ENCODE data around the gene CCNL2. TPM values are rescaled to one million over a fixed set of nuclear protein-coding genes. Genes with fewer than 3 reads are reported as not detected.

The CCNL2 gene
- total and polyA plus RNA-seq, 2 of the 13 experiments (the other 11 are each of a cell fraction or from before 2014, with no cell fraction given) = 105 to 340 TPM

DNA sequence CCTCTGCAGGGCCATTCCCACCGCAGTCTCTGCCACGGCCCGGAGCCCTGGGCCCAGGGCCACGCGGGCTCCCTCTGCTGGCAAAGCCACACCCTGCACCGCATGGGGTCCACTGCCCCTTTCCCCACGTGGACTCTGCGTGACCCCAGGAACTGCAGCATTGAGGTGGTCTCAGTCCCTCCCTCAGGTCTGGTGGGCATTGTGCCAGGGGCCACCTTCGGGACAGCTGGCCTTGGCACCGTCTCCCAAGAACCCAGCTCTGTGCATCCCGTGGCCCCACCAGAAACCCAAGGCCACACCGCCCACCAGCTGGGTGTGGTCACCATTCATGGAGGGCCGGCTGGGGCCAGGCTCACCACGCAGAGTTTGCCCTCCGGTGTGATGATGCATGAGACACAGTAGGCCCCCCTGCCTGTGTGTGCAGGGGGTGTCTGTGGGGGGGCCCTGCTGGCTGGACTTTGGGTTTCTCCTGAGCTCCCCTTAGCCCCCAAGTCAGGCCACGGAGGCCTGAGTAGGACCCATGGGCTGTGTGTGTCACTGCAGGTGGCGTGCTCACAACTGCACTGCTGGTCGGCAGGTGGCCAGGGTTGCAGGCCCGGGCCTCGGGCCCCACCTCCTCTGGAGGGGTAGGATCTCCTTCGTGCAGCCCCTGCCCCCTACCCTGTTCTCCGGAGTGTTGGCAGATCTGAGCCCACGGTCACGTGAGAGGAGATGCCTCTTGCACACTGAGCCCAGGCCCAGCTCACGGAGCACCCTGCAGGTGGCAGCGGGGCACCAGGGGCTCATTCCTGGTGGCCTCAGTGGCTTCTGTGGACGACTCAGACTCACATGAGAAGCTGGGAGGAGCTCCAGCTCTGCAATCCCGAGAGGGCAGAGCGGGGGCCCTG is 42.1 kb upstream of the CCNL2 start (continued):
- TF ChIP-seq, protein P1, sequence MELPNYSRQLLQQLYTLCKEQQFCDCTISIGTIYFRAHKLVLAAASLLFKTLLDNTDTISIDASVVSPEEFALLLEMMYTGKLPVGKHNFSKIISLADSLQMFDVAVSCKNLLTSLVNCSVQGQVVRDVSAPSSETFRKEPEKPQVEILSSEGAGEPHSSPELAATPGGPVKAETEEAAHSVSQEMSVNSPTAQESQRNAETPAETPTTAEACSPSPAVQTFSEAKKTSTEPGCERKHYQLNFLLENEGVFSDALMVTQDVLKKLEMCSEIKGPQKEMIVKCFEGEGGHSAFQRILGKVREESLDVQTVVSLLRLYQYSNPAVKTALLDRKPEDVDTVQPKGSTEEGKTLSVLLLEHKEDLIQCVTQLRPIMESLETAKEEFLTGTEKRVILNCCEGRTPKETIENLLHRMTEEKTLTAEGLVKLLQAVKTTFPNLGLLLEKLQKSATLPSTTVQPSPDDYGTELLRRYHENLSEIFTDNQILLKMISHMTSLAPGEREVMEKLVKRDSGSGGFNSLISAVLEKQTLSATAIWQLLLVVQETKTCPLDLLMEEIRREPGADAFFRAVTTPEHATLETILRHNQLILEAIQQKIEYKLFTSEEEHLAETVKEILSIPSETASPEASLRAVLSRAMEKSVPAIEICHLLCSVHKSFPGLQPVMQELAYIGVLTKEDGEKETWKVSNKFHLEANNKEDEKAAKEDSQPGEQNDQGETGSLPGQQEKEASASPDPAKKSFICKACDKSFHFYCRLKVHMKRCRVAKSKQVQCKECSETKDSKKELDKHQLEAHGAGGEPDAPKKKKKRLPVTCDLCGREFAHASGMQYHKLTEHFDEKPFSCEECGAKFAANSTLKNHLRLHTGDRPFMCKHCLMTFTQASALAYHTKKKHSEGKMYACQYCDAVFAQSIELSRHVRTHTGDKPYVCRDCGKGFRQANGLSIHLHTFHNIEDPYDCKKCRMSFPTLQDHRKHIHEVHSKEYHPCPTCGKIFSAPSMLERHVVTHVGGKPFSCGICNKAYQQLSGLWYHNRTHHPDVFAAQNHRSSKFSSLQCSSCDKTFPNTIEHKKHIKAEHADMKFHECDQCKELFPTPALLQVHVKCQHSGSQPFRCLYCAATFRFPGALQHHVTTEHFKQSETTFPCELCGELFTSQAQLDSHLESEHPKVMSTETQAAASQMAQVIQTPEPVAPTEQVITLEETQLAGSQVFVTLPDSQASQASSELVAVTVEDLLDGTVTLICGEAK (IDR thresholded peaks at IDR 0.05) = no peak
- TF ChIP-seq, protein P1 (CRISPR knock-in tag; IDR thresholded peaks at IDR 0.05) = no peak
- no peak for TF ChIP-seq ONECUT2 (CRISPR knock-in tag; IDR thresholded peaks at IDR 0.05)
- TF ChIP-seq MTF2 (CRISPR knock-in tag; IDR thresholded peaks at IDR 0.05; ENCODE audit: borderline replicate concordance) = no peak
- TF ChIP-seq KAT8 (CRISPR knock-in tag; IDR thresholded peaks at IDR 0.05) = peak; percentile 22; the same call in 1 of the 2 replicates
- TF ChIP-seq, protein P2, sequence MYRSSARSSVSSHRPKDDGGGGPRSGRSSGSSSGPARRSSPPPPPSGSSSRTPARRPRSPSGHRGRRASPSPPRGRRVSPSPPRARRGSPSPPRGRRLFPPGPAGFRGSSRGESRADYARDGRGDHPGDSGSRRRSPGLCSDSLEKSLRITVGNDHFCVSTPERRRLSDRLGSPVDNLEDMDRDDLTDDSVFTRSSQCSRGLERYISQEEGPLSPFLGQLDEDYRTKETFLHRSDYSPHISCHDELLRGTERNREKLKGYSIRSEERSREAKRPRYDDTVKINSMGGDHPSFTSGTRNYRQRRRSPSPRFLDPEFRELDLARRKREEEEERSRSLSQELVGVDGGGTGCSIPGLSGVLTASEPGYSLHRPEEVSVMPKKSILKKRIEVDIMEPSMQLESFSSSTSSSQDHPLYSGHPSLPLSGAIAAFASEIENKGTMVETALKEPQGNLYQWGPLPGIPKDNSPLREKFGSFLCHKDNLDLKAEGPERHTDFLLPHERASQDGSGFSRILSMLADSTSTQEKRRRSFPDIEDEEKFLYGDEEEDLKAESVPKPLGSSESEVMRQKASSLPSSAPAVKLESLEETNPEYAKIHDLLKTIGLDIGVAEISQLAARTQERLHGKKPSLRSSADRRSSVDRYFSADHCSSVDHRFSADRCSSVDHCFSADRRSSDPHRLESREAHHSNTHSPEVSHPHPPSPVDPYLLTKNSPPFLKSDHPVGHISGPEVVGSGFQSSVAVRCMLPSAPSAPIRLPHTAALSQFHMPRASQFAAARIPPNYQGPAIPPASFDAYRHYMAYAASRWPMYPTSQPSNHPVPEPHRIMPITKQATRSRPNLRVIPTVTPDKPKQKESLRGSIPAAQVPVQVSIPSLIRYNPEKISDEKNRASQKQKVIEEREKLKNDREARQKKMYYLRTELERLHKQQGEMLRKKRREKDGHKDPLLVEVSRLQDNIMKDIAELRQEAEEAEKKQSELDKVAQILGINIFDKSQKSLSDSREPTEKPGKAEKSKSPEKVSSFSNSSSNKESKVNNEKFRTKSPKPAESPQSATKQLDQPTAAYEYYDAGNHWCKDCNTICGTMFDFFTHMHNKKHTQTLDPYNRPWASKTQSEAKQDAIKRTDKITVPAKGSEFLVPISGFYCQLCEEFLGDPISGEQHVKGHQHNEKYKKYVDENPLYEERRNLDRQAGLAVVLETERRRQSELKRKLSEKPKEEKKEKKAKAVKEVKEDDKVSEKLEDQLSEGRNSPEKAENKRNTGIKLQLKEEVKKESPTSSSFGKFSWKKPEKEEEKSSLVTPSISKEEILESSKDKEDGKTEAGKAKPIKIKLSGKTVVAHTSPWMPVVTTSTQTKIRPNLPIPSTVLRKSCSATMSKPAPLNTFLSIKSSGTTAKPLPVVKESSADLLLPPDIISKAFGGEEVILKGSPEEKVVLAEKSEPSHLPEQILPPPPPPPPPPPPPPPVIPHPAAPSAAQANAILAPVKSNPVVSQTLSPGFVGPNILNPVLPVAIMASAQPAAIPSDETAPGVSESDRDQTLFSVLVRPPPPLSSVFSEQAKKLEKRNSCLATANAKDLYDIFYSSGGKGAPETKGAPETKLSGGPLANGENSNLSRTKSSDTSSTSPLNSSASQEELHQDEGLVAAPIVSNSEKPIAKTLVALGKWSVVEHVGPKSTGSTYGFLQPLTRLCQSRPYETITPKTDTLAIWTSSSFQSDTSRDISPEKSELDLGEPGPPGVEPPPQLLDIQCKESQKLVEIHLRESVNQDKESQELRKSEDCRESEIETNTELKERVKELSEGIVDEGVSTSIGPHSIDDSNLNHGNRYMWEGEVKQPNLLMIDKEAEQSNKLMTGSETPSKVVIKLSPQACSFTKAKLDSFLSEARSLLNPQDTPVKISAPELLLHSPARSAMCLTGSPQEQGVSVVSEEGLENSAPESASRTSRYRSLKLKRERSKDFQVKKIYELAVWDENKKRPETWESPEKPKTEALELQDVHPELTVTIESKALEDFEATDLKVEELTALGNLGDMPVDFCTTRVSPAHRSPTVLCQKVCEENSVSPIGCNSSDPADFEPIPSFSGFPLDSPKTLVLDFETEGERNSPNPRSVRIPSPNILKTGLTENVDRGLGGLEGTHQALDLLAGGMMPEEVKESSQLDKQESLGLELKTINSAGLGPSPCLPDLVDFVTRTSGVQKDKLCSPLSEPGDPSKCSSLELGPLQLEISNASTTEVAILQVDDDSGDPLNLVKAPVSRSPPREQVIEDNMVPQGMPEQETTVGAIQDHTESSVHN (CRISPR knock-in tag; IDR thresholded peaks at IDR 0.05) = peak; percentile 94
- no peak for TF ChIP-seq ZNF235 (CRISPR knock-in tag; IDR thresholded peaks at IDR 0.05; ENCODE audit: borderline replicate concordance)
- no peak for TF ChIP-seq PAF1 (CRISPR knock-in tag; IDR thresholded peaks at IDR 0.05)
- TF ChIP-seq, protein P3, sequence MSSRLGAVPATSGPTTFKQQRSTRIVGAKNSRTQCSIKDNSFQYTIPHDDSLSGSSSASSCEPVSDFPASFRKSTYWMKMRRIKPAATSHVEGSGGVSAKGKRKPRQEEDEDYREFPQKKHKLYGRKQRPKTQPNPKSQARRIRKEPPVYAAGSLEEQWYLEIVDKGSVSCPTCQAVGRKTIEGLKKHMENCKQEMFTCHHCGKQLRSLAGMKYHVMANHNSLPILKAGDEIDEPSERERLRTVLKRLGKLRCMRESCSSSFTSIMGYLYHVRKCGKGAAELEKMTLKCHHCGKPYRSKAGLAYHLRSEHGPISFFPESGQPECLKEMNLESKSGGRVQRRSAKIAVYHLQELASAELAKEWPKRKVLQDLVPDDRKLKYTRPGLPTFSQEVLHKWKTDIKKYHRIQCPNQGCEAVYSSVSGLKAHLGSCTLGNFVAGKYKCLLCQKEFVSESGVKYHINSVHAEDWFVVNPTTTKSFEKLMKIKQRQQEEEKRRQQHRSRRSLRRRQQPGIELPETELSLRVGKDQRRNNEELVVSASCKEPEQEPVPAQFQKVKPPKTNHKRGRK (CRISPR knock-in tag; IDR thresholded peaks at IDR 0.05) = 0 out of 2 replicates have a peak, but pooled peaks have one; percentile 57
